Activated CD4-positive, alpha-beta T cell treated with anti-CD3 and anti-CD28 coated beads, Interleukin-10, Interleukin-2, amounts not matched to agents 100 ng/mL and 50 ng/mL, durations not matched to agents 16 hours and 8 hours (primary cell): ENCODE data around the gene SAPCD1.

Experiments
- DNase-seq: peaks from one replicate; pipeline ENCODE4 v3.0.0-alpha.2; 2020

Gene SAPCD1

DNA sequence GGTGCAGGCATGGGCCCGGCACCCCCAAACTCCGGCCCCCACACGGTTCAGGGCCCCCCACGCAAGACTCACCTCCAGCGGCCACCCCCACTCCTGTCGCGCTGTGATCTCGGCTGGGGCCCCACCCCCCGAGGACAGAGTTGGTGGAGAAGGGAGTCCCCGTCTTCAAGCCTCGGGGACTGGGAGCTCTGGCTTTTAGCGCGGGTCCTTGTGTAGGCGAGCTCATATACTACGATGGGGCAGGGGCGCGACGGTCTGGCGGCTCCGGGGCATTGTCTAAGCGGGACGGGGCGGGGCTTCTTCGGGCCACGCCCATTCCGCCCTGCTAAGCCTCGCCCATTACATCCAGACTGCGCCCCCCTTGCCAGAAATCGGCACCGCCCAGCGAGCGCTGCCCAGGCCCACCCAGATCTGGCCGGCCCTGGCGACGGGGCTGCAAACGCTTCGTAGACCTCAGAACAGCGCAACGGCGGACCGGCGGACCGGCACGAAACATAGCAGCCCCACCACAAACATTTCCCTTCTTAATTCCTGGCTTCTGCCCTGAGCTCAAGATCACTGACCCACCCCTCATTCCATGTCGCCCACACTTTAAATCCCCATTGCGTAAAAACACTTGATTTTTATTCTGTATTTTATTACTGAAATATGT lies 32.4 kb upstream of the SAPCD1 start:
- DNase-seq: peak; percentile 73

- no peak for DNase-seq
Measured at GRCh38 chr6:31730631-31731086, 31.8 kb upstream of the SAPCD1 start.

DNA sequence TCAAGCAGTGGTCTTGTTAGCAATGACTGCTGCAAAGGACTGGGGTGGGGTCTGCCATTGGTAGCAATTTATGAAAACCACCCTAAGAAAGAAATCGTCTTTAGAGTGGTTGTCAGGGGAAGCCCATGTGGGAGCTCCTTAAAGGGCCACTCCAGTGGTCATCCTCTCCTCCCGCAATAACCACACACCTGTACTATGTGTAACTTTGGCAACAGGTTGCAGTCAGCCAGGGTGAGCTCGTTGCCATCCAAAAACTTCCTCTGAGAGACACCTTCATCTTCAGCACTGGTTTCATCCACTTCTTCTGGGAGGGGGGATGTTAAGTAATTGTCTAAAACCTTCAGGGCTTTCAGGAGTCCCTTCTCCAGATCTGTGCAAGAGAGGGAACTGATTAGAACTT lies 30.4 kb upstream of the SAPCD1 start:
- DNase-seq: no peak

- no peak for DNase-seq
Measured at GRCh38 chr6:31733734-31734133, 28.7 kb upstream of the SAPCD1 start.

DNA sequence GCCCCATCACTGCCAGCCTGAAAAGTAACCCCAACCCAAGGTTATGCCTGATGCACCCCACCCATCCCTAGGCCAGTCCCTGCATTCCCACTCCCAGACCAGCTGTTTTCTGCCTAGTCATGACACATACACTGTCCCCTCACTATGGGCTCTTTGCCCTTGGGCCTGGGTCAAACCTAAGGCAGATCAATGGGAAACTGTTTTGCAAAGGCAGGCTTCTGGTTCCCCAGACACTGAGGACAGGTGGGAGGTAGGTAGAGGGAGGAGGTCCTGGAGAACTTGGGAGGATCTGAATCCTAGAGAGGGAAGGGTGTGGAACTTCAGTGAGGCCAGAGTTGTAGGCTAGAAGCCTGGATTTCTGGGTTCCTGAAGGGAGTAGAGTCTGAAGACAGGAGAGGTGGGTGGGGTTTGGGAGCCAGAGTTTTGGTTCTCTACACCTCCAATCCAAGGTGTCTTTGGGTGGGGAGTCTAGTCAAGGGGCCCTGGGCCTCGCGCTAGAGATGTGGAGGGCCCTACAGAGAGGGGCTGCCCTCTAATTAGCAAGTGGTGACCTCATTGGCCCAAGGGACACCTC lies 28.1 kb upstream of the SAPCD1 start:
- no peak for DNase-seq

GRCh38 chr6:31734821-31735406 lies 27.5 kb upstream of the SAPCD1 start:
- DNase-seq: peak; percentile 86

DNA sequence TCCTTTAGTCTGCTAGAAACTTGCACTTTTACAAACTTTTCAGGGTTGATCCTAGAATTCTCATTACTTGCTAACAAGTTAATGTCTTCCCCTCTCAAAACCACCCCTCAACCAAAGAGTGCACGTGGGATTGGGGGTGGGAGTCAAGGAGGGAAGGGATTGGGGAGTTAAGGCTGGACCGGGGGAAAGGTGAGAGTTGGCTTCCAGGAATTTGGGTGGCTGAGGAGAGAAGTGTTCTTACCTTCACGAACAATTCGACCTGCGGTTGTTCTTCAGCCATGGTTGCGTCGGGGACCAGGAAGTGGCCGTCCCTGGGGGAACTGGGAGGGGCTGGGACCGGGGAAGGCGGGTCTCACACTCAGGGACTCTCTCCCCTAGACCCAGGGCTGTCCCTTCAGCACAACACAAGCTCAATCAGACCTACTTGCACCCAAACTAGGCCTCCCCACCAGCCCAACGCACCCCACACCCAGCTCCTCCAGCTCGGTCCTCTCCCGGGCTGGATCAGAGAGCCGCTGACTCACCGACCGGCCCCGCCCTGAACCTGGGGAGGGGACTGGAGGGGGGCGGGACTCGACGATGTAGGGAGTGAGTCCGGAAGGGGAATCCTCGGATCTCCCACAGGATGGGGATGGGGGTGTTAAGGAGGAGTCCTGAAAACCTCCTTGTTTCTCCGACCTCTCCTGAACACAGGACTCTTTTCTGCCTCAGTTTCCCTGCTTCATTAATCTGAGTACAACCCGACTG lies 26.3 kb upstream of the SAPCD1 start, which contains the start of gene CLIC1:
TSS of gene CLIC1 (minus strand) at position 510 of the 747 bp plus-strand sequence. CDS start at position 280, 230 bp downstream.
- peak; percentile 91 for DNase-seq

GRCh38 chr6:31736768-31737314 lies 25.6 kb upstream of the SAPCD1 start:
- DNase-seq: no peak

DNA sequence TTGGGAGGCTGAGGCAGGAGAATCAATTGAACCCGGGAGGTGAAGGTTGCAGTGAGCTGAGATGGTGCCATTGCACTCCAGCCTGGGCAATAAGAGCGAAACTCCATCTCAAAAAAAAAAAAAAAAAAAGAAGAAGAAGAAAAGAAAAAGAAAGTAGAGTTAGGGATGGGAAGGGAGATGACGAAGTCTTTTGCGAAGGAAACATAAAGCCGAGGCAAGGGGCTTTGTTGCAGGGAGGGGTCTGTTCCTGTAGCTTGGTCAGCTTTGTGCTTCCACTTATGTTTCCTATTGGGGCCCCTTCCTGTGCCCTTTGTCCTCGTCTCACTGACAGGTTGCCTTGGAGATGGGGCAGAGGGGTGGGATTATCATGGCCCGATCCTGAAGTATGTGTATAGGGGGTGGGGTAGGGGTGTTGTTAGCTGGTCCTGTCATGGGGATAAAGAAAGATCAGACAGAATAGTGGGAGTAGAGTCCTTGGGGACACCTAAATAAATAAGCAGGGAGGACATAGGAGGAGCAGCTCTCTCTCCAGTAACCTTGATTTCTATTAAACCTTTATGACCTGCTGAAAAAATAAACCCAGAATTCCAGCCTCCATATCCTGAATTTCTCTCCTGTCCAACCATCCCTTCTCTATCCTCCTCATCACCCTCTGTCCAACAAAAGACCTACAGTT lies 25.0 kb upstream of the SAPCD1 start:
- peak; percentile 46 for DNase-seq

GRCh38 chr6:31737991-31738979 lies 24.2 kb upstream of the SAPCD1 start:
- DNase-seq: peak; percentile 90

DNA sequence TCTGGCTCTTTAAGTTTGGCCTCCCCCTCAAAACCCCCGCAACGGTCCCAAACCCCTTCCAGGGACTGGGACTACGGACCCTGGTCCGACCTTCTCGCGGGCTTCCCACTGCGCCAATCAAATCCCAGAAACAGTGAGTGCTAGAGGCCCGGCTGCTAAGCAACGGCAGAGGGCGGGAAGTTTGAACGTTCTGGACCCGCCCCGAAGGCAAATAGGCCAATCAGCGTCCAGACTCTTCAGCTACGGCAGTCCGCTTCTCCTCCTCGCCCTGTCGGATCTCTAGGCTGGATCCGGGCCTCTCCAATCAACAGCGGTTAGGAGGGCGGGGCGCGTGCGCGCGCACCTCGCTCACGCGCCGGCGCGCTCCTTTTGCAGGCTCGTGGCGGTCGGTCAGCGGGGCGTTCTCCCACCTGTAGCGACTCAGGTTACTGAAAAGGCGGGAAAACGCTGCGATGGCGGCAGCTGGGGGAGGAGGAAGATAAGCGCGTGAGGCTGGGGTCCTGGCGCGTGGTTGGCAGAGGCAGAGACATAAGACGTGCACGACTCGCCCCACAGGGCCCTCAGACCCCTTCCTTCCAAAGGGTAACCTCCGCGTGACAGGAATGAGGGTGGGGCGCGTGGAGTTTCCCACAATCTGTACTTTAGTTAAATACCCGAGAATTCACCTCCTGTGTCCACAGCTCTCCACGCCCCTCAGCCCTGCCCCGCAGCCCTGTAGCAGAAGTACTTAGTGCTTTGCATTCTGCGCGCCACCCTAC lies 22.6 kb upstream of the SAPCD1 start, which contains the start of gene MSH5:
TSS of gene MSH5 (plus strand) at position 367 of the 758 bp plus-strand sequence. CDS start 462 bp downstream, outside the sequence.
- peak; percentile 100 for DNase-seq

- peak; percentile 49 for DNase-seq
Measured at GRCh38 chr6:31740397-31741223, 21.8 kb upstream of the SAPCD1 start.

- no peak for DNase-seq
Measured at GRCh38 chr6:31741815-31742214, 20.6 kb upstream of the SAPCD1 start.

DNA sequence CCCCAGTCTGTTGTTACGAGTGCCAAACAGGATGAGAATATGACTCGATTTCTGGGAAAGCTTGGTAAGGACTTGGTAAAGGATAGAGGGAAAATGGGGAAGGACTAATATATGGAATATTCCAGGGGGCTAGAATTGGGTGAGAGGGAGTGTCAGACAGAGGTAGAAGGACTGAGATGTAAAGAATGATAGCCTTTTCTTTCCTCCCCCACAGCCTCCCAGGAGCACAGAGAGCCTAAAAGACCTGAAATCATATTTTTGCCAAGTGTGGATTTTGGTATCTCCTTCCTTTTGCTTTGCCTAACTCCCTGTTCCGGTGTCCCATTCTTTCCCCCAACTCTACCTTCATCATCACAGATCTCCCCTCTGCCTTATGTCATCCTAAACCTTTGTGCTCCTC lies 19.6 kb upstream of the SAPCD1 start:
- DNase-seq: no peak

GRCh38 chr6:31744422-31744821 lies 18.0 kb upstream of the SAPCD1 start:
- no peak for DNase-seq

DNA sequence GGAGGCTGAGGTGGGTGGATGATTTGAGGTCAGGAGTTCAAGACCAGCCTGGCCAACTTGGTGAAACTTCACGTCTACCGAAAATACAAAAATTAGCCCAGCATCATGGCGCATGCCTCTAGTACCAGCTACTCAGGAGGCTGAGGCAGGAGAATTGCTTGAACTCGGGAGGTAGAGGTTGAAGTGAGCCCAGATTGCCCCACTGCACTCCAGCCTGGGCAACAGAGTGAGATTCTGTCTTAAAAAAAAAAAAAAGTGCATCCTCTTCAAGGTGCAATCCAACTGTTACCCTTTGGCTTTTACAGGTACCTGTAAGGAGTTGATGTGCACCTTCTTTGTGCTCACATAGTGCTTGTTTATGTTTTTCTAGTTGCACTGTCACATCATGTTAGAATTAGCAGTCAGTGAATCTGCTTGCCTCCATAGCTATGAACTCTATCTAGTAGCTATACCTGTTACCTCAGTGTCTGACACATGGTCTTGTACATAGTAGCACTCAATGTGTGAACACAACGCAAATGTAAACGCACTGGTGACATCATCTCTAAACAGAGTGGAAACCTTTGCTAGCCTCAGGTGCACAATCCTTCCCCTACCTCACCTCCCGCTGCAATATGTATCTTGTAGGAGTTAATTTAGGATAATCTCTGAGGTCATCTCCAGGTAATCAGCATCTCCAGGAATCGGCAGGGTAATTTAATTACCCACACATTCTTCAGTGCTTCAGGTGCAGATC lies 13.0 kb upstream of the SAPCD1 start:
- no peak for DNase-seq

DNA sequence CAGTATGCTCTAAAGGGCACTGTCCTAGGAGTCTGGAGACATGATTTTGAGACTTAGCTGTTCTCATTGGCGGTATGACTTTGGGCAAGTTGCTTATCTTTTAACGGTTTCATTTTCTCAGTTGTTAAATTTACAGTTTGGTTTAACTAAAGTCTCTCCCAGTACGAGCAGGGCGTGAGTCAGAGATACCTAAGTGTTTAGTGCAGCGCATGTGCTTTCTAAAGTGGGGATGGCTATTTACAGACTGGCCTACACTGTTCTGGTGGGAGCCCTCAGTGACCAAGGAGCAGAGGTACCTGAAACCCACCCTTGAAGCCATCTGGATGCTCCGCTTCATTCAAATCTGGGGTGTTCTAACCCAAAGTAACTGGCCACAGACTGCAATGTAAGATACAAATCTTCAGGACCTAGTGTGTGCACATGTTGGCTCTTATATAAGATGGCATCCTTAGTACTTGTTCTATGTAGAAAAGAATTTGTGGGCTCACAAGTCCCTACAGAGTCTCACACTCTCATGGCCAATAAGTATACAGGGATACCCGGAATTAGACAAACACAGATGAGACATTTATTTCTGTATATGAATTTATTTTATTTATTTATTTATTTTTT lies 11.9 kb upstream of the SAPCD1 start:
- DNase-seq: no peak

- no peak for DNase-seq
Measured at GRCh38 chr6:31752739-31753319, 9.6 kb upstream of the SAPCD1 start.
